Measurements from ENCODE around the gene TSBP1. TPM values are rescaled to one million over a fixed set of nuclear protein-coding genes. Genes with fewer than 3 reads are reported as not detected.

Gene TSBP1
- total RNA-seq, 1 donor from 2014 or later = not detected

GRCh38 chr6:32379545-32379944 is 7.8 kb upstream of the TSBP1 start:
- no peak overlapping the region for H3K27ac Mint-ChIP-seq (ENCODE audit: unreplicated experiment)
- H3K27me3 Mint-ChIP-seq (ENCODE audit: unreplicated experiment) = peaks cover 38% of the 10 kb centered on the region
- no peak for TF ChIP-seq CTCF (IDR thresholded peaks at IDR 0.05)
- no peaks in the 10 kb centered on the region for H3K9me3 Mint-ChIP-seq (ENCODE audit: unreplicated experiment)
- no peaks in the 10 kb centered on the region for H3K36me3 Mint-ChIP-seq (ENCODE audit: unreplicated experiment)
- DNase-seq (ENCODE audit: extremely low spot score, unreplicated experiment) = no peak
- H3K4me3 Mint-ChIP-seq (ENCODE audit: unreplicated experiment) = no peak overlapping the region
- H3K4me1 Mint-ChIP-seq (ENCODE audit: unreplicated experiment) = no peaks in the 10 kb centered on the region

GRCh38 chr6:32375739-32376529 is 4.2 kb upstream of the TSBP1 start:
- H3K27me3 Mint-ChIP-seq (ENCODE audit: unreplicated experiment) = peaks cover 19% of the 10 kb centered on the region
- no peak overlapping the region for H3K4me3 Mint-ChIP-seq (ENCODE audit: unreplicated experiment)
- no peaks in the 10 kb centered on the region for H3K9me3 Mint-ChIP-seq (ENCODE audit: unreplicated experiment)
- H3K4me1 Mint-ChIP-seq (ENCODE audit: unreplicated experiment) = no peaks in the 10 kb centered on the region
- DNase-seq (ENCODE audit: extremely low spot score, unreplicated experiment) = no peak
- no peak overlapping the region for H3K27ac Mint-ChIP-seq (ENCODE audit: unreplicated experiment)
- TF ChIP-seq CTCF (IDR thresholded peaks at IDR 0.05) = no peak
- H3K36me3 Mint-ChIP-seq (ENCODE audit: unreplicated experiment) = no peaks in the 10 kb centered on the region

GRCh38 chr6:32371229-32371628 is 474 bp downstream of the TSBP1 start:
- no peaks in the 10 kb centered on the region for H3K4me1 Mint-ChIP-seq (ENCODE audit: unreplicated experiment)
- no peak overlapping the region for H3K4me3 Mint-ChIP-seq (ENCODE audit: unreplicated experiment)
- no peak for TF ChIP-seq CTCF (IDR thresholded peaks at IDR 0.05)
- no peak overlapping the region for H3K27ac Mint-ChIP-seq (ENCODE audit: unreplicated experiment)
- H3K36me3 Mint-ChIP-seq (ENCODE audit: unreplicated experiment) = no peaks in the 10 kb centered on the region
- no peak for DNase-seq (ENCODE audit: extremely low spot score, unreplicated experiment)
- no peaks in the 10 kb centered on the region for H3K9me3 Mint-ChIP-seq (ENCODE audit: unreplicated experiment)
- H3K27me3 Mint-ChIP-seq (ENCODE audit: unreplicated experiment) = peaks cover under 1% of the 10 kb centered on the region

GRCh38 chr6:32370505-32370904 is 1.2 kb downstream of the TSBP1 start:
- DNase-seq (ENCODE audit: extremely low spot score, unreplicated experiment) = no peak
- Mint-ChIP-seq H3K27ac (ENCODE audit: unreplicated experiment) (no peak overlapping the region), H3K4me3 (ENCODE audit: unreplicated experiment) (no peak overlapping the region), H3K36me3 (ENCODE audit: unreplicated experiment) (no peaks in the 10 kb centered on the region), H3K9me3 (ENCODE audit: unreplicated experiment) (no peaks in the 10 kb centered on the region), H3K27me3 (ENCODE audit: unreplicated experiment) (no peaks in the 10 kb centered on the region), H3K4me1 (ENCODE audit: unreplicated experiment) (no peaks in the 10 kb centered on the region)
- no peak for TF ChIP-seq CTCF (IDR thresholded peaks at IDR 0.05)

GRCh38 chr6:32369660-32370059 is 2.0 kb downstream of the TSBP1 start:
- Mint-ChIP-seq H3K27ac (ENCODE audit: unreplicated experiment) (no peak overlapping the region), H3K9me3 (ENCODE audit: unreplicated experiment) (no peaks in the 10 kb centered on the region), H3K36me3 (ENCODE audit: unreplicated experiment) (no peaks in the 10 kb centered on the region), H3K27me3 (ENCODE audit: unreplicated experiment) (no peaks in the 10 kb centered on the region), H3K4me1 (ENCODE audit: unreplicated experiment) (no peaks in the 10 kb centered on the region), H3K4me3 (ENCODE audit: unreplicated experiment) (no peak overlapping the region)
- DNase-seq (ENCODE audit: extremely low spot score, unreplicated experiment) = no peak
- no peak for TF ChIP-seq CTCF (IDR thresholded peaks at IDR 0.05)

All from osteocyte (in vitro differentiated cells).